ENCODE results near the gene SUGCT.

The SUGCT gene

DNA sequence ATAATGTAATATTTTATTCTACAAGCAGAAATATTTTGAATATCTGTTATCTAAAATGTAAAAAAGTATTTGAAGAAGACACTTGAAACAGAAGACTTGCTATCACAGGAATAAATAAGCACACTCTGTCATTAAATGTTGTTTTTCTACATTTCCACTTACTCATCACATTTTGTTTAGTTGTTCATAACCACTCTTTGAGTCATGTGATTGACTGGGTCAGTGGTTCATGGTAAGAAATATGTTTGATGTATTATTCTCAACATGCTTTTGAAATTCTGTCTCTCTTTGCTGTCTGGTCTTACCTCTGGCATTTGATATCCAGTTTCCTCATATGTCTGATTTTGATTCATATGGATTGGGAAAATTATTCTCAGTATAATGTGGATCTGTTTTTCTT lies 171.8 kb downstream of the SUGCT start:
- Histone ChIP-seq H3K4me1 (ENCODE audit: control insufficient read depth, low read depth, low read length) (no peaks in the 10 kb centered on the region), H3K36me3 (ENCODE audit: control insufficient read depth, low read depth, low read length) (no peaks in the 10 kb centered on the region), H3K9me3 (ENCODE audit: control insufficient read depth, low read depth, low read length) (no peaks in the 10 kb centered on the region), H3K27me3 (ENCODE audit: control insufficient read depth, insufficient read depth, low read length) (no peaks in the 10 kb centered on the region), H3K27ac (ENCODE audit: low read length) (no peak overlapping the region), H3K9ac (ENCODE audit: low read length) (no peak overlapping the region), H3K4me3 (ENCODE audit: low read length) (no peak overlapping the region)

GRCh38 chr7:40310258-40310657 lies 175.5 kb downstream of the SUGCT start:
- Histone ChIP-seq H3K9me3 (ENCODE audit: control insufficient read depth, low read depth, low read length) (no peaks in the 10 kb centered on the region), H3K27me3 (ENCODE audit: control insufficient read depth, insufficient read depth, low read length) (no peaks in the 10 kb centered on the region), H3K4me3 (ENCODE audit: low read length) (no peak overlapping the region), H3K27ac (ENCODE audit: low read length) (no peak overlapping the region), H3K9ac (ENCODE audit: low read length) (no peak overlapping the region), H3K36me3 (ENCODE audit: control insufficient read depth, low read depth, low read length) (no peaks in the 10 kb centered on the region), H3K4me1 (ENCODE audit: control insufficient read depth, low read depth, low read length) (no peaks in the 10 kb centered on the region)

GRCh38 chr7:40311307-40311706 lies 176.5 kb downstream of the SUGCT start:
- no peaks in the 10 kb centered on the region for H3K27me3 ChIP-seq (ENCODE audit: control insufficient read depth, insufficient read depth, low read length)
- H3K36me3 ChIP-seq (ENCODE audit: control insufficient read depth, low read depth, low read length): no peaks in the 10 kb centered on the region
- H3K9ac ChIP-seq (ENCODE audit: low read length): no peak overlapping the region
- no peaks in the 10 kb centered on the region for H3K9me3 ChIP-seq (ENCODE audit: control insufficient read depth, low read depth, low read length)
- no peaks in the 10 kb centered on the region for H3K4me1 ChIP-seq (ENCODE audit: control insufficient read depth, low read depth, low read length)
- H3K27ac ChIP-seq (ENCODE audit: low read length): no peak overlapping the region
- no peak overlapping the region for H3K4me3 ChIP-seq (ENCODE audit: low read length)

DNA sequence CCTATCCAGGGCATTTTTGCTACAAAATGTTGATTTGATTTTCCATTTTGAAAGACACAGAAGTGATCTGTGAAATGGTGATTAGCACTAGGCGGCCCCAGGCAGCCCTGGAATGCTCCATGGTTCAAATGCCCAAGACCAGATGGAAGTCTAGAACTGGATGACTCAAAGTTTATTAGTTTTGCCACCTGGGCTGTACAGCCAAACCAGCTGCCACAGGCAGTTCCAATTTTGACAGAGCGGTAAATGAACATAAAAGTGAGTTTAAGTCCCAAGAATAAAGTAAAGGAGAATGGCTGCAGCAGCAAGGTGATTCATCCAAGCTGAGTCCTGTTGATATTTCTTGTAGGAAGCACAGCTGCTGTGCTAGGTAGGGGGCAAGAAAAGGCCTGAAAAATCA lies 180.5 kb downstream of the SUGCT start:
- no peaks in the 10 kb centered on the region for H3K27me3 ChIP-seq (ENCODE audit: control insufficient read depth, insufficient read depth, low read length)
- H3K9me3 ChIP-seq (ENCODE audit: control insufficient read depth, low read depth, low read length): no peaks in the 10 kb centered on the region
- no peak overlapping the region for H3K9ac ChIP-seq (ENCODE audit: low read length)
- peaks cover 4% of the 10 kb centered on the region for H3K4me1 ChIP-seq (ENCODE audit: control insufficient read depth, low read depth, low read length)
- H3K36me3 ChIP-seq (ENCODE audit: control insufficient read depth, low read depth, low read length): no peaks in the 10 kb centered on the region
- H3K27ac ChIP-seq (ENCODE audit: low read length): no peak overlapping the region
- H3K4me3 ChIP-seq (ENCODE audit: low read length): no peak overlapping the region

DNA sequence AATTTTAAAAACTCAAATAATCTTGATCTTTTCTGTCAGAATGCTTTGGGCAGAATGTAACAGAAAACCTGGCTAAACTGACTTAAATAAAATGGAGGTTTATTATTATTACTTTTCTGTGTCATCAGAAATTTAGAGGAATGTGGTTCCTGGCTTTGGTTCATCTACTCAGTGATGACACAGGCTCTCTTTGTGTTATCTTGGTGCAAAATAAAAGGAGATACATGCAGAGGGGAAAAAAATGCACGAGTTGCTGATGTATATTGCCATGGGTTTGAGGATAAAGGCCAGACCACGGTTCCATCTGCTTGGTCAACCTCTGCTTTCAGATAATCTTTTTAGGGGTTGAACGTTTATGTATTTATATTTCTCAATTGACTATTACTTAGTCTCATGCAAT lies 181.4 kb downstream of the SUGCT start:
- peaks cover 4% of the 10 kb centered on the region for H3K4me1 ChIP-seq (ENCODE audit: control insufficient read depth, low read depth, low read length)
- H3K9me3 ChIP-seq (ENCODE audit: control insufficient read depth, low read depth, low read length): no peaks in the 10 kb centered on the region
- no peak overlapping the region for H3K9ac ChIP-seq (ENCODE audit: low read length)
- no peaks in the 10 kb centered on the region for H3K36me3 ChIP-seq (ENCODE audit: control insufficient read depth, low read depth, low read length)
- no peak overlapping the region for H3K27ac ChIP-seq (ENCODE audit: low read length)
- no peak overlapping the region for H3K4me3 ChIP-seq (ENCODE audit: low read length)
- no peaks in the 10 kb centered on the region for H3K27me3 ChIP-seq (ENCODE audit: control insufficient read depth, insufficient read depth, low read length)

- peaks cover 6% of the 10 kb centered on the region for H3K4me1 ChIP-seq (ENCODE audit: control insufficient read depth, low read depth, low read length)
- H3K36me3 ChIP-seq (ENCODE audit: control insufficient read depth, low read depth, low read length): no peaks in the 10 kb centered on the region
- no peaks in the 10 kb centered on the region for H3K27me3 ChIP-seq (ENCODE audit: control insufficient read depth, insufficient read depth, low read length)
- H3K4me3 ChIP-seq (ENCODE audit: low read length): peak overlapping the region; percentile 6
- H3K9ac ChIP-seq (ENCODE audit: low read length): no peak overlapping the region
- no peaks in the 10 kb centered on the region for H3K9me3 ChIP-seq (ENCODE audit: control insufficient read depth, low read depth, low read length)
- H3K27ac ChIP-seq (ENCODE audit: low read length): no peak overlapping the region
Observed at GRCh38 chr7:40324914-40325313, 190.1 kb downstream of the SUGCT start.

GRCh38 chr7:40327113-40327512 lies 192.3 kb downstream of the SUGCT start:
- H3K27me3 ChIP-seq (ENCODE audit: control insufficient read depth, insufficient read depth, low read length): no peaks in the 10 kb centered on the region
- no peak overlapping the region for H3K9ac ChIP-seq (ENCODE audit: low read length)
- no peak overlapping the region for H3K27ac ChIP-seq (ENCODE audit: low read length)
- H3K4me1 ChIP-seq (ENCODE audit: control insufficient read depth, low read depth, low read length): peaks cover 6% of the 10 kb centered on the region
- no peak overlapping the region for H3K4me3 ChIP-seq (ENCODE audit: low read length)
- no peaks in the 10 kb centered on the region for H3K36me3 ChIP-seq (ENCODE audit: control insufficient read depth, low read depth, low read length)
- no peaks in the 10 kb centered on the region for H3K9me3 ChIP-seq (ENCODE audit: control insufficient read depth, low read depth, low read length)

DNA sequence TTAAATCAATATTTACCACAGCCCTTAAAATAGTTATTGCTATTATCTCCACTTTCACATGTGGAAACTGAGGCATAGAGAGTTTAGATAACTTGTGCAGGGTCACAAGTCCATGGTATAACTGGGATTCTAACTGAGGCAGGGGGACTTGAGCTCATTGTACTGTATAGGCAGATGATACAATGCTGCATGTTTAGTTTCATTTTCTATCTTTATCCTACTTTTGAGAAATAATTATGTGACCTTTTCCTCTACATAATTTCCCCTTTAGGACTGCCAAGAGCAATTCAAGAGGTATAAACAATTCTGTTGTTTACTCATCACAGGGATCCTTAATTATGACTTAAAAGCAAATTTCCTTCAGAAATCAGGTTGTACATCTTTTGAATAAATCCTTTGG lies 193.1 kb downstream of the SUGCT start:
- Histone ChIP-seq H3K9me3 (ENCODE audit: control insufficient read depth, low read depth, low read length) (no peaks in the 10 kb centered on the region), H3K4me1 (ENCODE audit: control insufficient read depth, low read depth, low read length) (peaks cover 6% of the 10 kb centered on the region), H3K27ac (ENCODE audit: low read length) (no peak overlapping the region), H3K9ac (ENCODE audit: low read length) (no peak overlapping the region), H3K27me3 (ENCODE audit: control insufficient read depth, insufficient read depth, low read length) (no peaks in the 10 kb centered on the region), H3K36me3 (ENCODE audit: control insufficient read depth, low read depth, low read length) (no peaks in the 10 kb centered on the region), H3K4me3 (ENCODE audit: low read length) (no peak overlapping the region)

GRCh38 chr7:40329601-40330153 lies 194.9 kb downstream of the SUGCT start:
- no peak overlapping the region for H3K9ac ChIP-seq (ENCODE audit: low read length)
- no peaks in the 10 kb centered on the region for H3K36me3 ChIP-seq (ENCODE audit: control insufficient read depth, low read depth, low read length)
- H3K27ac ChIP-seq (ENCODE audit: low read length): no peak overlapping the region
- H3K9me3 ChIP-seq (ENCODE audit: control insufficient read depth, low read depth, low read length): no peaks in the 10 kb centered on the region
- H3K4me3 ChIP-seq (ENCODE audit: low read length): no peak overlapping the region
- H3K27me3 ChIP-seq (ENCODE audit: control insufficient read depth, insufficient read depth, low read length): no peaks in the 10 kb centered on the region
- H3K4me1 ChIP-seq (ENCODE audit: control insufficient read depth, low read depth, low read length): peaks cover 2% of the 10 kb centered on the region

DNA sequence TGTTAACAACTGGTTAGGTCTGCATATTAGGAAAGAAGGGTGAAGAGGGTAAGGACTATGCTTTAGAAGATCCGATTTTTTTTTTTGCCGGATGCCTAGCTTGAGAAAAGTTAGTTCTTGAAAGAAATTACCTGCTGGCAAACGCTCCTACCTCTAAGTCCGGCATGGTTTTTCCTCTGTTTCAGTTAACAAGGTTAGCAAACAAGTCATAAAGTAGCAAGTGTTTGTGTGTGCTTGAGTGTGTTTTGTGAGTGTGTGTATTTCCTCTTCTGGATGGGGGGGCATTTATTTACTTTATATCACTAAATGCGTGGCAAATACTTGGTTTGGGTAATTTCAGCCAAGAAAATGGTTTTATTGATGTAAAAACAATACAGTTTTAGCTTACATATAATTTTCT lies 195.6 kb downstream of the SUGCT start:
- no peaks in the 10 kb centered on the region for H3K9me3 ChIP-seq (ENCODE audit: control insufficient read depth, low read depth, low read length)
- H3K4me1 ChIP-seq (ENCODE audit: control insufficient read depth, low read depth, low read length): no peaks in the 10 kb centered on the region
- no peak overlapping the region for H3K9ac ChIP-seq (ENCODE audit: low read length)
- H3K4me3 ChIP-seq (ENCODE audit: low read length): no peak overlapping the region
- no peaks in the 10 kb centered on the region for H3K27me3 ChIP-seq (ENCODE audit: control insufficient read depth, insufficient read depth, low read length)
- no peaks in the 10 kb centered on the region for H3K36me3 ChIP-seq (ENCODE audit: control insufficient read depth, low read depth, low read length)
- no peak overlapping the region for H3K27ac ChIP-seq (ENCODE audit: low read length)

- no peak overlapping the region for H3K4me3 ChIP-seq (ENCODE audit: low read length)
- H3K27ac ChIP-seq (ENCODE audit: low read length): no peak overlapping the region
- no peaks in the 10 kb centered on the region for H3K9me3 ChIP-seq (ENCODE audit: control insufficient read depth, low read depth, low read length)
- H3K27me3 ChIP-seq (ENCODE audit: control insufficient read depth, insufficient read depth, low read length): no peaks in the 10 kb centered on the region
- no peaks in the 10 kb centered on the region for H3K36me3 ChIP-seq (ENCODE audit: control insufficient read depth, low read depth, low read length)
- H3K4me1 ChIP-seq (ENCODE audit: control insufficient read depth, low read depth, low read length): no peaks in the 10 kb centered on the region
- no peak overlapping the region for H3K9ac ChIP-seq (ENCODE audit: low read length)
Observed at GRCh38 chr7:40331915-40332314, 197.1 kb downstream of the SUGCT start.

- Histone ChIP-seq H3K36me3 (ENCODE audit: control insufficient read depth, low read depth, low read length) (no peaks in the 10 kb centered on the region), H3K4me1 (ENCODE audit: control insufficient read depth, low read depth, low read length) (no peaks in the 10 kb centered on the region), H3K4me3 (ENCODE audit: low read length) (no peak overlapping the region), H3K27me3 (ENCODE audit: control insufficient read depth, insufficient read depth, low read length) (no peaks in the 10 kb centered on the region), H3K9me3 (ENCODE audit: control insufficient read depth, low read depth, low read length) (no peaks in the 10 kb centered on the region), H3K27ac (ENCODE audit: low read length) (no peak overlapping the region), H3K9ac (ENCODE audit: low read length) (no peak overlapping the region)
Observed at GRCh38 chr7:40332516-40332915, 197.7 kb downstream of the SUGCT start.
